Stimulated activated CD4-positive, alpha-beta T cell treated with anti-CD3 and anti-CD28 coated beads, Interleukin-2, amount 100 ng/mL, for 4 hours (primary cell): ENCODE data around the gene KRTAP10-2.
"Not testable (repeated sequence)": the region's sequence is repeated elsewhere in the genome, so short reads cannot be mapped to it uniquely, and the experiment has no call there.

Source experiments
- DNase-seq: peaks from one replicate; pipeline ENCODE4 v3.0.0-alpha.2; 2020; ENCODE audit warnings: low read depth

Gene KRTAP10-2

GRCh38 chr21:44583089-44583799 is 31.9 kb upstream of the KRTAP10-2 start:
- DNase-seq: no peak

DNA sequence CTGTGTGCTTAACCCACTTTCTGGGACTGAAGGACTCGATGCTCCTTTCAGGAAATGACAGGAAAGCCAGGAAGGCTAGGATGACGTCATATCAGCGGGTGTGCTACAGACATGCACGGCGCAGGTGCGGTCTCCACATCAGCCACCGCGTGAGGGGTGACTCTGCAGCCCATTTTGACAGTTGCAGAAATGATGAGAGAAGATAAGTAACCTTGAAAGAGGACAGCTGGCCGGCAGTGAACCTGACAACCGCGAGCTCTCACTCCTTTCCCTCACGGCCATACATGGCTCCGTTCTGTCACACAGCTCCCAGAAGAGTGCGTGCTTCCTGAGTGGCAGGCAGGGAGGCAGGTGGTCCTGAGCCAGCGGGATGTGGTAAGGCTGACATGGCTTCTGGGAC is 30.8 kb upstream of the KRTAP10-2 start:
- DNase-seq: no peak

GRCh38 chr21:44581158-44581557 is 29.9 kb upstream of the KRTAP10-2 start:
- DNase-seq: no peak

- DNase-seq: not testable (repeated sequence)
Observed at GRCh38 chr21:44580231-44580821, 29.0 kb upstream of the KRTAP10-2 start, which contains the start of gene KRTAP10-5. Gene KRTAP10-5 (minus strand): TSS chr21:44580604. CDS start chr21:44580578, 26 bp downstream.

GRCh38 chr21:44579833-44580144 is 28.5 kb upstream of the KRTAP10-2 start:
- DNase-seq: no peak

- DNase-seq: no peak
Observed at GRCh38 chr21:44579056-44579832, 27.9 kb upstream of the KRTAP10-2 start.

GRCh38 chr21:44578371-44579055 is 27.2 kb upstream of the KRTAP10-2 start:
- no peak for DNase-seq

DNA sequence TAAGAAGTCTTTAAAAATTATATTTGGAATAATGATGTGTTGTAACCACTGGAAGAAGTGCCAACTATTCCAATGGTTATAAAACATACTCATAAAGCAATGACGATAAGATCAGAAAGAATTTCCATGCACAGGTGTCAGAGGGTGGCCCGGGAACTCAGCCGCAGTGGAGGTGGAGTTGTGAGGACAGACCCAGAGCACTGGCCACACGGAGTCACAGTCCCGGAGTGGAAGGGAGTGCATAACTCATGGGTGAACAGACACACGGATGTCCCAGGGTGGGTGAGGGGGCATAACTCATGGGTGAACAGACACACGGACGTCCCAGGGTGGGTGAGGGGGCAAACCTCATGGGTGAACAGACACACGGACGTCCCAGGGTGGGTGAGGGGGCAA is 24.7 kb upstream of the KRTAP10-2 start:
- DNase-seq: no peak

- DNase-seq: no peak
Observed at GRCh38 chr21:44575307-44576024, 24.2 kb upstream of the KRTAP10-2 start.

DNA sequence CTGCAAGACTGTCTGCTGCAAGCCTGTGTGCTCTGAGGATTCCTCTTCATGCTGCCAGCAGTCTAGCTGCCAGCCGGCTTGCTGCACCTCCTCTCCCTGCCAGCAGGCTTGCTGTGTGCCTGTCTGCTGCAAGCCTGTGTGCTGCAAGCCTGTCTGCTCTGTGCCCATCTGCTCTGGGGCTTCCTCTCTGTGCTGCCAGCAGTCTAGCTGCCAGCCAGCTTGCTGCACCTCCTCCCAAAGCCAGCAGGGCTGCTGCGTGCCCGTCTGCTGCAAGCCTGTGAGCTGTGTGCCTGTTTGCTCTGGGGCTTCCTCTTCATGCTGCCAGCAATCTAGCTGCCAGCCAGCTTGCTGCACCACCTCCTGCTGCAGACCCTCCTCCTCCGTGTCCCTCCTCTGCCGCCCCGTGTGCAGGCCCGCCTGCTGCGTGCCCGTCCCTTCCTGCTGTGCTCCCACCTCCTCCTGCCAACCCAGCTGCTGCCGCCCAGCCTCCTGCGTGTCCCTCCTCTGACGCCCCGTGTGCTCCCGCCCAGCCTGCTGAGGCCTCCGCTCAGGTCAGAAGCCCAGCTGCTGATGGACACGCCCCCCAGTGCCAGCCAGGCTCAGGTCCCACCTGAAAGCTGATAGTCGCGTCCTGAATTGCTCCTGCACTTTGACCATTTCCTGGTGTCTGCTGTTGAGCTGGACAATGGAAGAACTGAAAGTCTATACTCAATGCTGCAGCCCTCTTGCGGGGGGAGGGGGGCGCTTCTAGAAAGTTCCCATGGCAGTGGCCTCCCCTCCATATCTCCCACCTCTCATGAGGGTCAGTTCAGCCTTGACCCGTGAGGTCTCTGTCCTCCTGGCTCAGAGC is 23.4 kb upstream of the KRTAP10-2 start:
- DNase-seq: no peak

GRCh38 chr21:44573630-44574456 is 22.5 kb upstream of the KRTAP10-2 start, which contains the start of gene KRTAP10-4:
Gene KRTAP10-4 (plus strand): TSS chr21:44573729. CDS start chr21:44573759, 30 bp downstream.
- not testable (repeated sequence) for DNase-seq

- no peak for DNase-seq
Observed at GRCh38 chr21:44572959-44573583, 21.8 kb upstream of the KRTAP10-2 start.

DNA sequence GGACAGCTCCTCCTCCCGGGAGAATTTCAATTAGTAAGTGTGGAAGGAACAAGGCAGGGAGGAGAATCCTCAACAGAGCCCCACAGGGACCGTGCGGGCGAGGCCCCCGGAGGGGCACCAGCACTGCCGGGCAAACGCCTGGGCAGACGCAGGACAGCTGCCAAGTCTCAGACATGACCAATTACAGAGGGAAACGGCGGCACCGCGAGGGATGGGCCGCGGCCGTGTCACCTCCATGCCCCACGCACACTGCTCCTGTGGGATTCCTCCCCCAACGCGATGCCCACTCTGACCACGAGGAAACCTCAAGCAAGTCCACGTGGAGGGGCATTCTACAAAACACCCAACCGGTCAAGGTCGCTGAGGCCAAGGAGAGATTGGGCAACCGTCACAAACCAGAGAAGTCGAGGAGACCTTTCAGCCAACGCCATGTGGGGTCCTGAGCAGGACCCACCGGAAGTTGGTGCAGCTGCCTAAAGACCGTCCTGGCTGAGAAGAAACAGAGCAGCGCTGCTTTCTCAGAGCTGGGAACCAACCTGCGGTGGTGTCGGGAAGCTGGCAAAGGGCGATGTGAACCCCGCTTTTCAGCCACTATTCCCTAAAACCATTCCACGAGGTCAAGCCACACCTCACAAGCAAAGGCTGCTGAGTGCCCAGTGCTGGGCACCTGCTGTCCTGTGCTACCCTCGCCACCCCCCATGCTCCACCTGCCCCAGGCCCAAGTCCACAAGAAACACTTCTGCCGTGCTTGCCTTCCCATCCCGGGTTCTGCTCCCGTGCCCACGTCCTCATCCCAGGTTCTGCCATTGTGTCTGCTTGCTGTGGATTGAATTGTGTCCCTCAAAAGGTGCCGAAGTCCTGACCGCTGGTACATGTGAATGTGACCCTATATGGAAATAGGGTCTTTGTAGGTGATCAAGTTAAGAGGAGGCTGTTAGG is 20.8 kb upstream of the KRTAP10-2 start:
- no peak for DNase-seq

DNA sequence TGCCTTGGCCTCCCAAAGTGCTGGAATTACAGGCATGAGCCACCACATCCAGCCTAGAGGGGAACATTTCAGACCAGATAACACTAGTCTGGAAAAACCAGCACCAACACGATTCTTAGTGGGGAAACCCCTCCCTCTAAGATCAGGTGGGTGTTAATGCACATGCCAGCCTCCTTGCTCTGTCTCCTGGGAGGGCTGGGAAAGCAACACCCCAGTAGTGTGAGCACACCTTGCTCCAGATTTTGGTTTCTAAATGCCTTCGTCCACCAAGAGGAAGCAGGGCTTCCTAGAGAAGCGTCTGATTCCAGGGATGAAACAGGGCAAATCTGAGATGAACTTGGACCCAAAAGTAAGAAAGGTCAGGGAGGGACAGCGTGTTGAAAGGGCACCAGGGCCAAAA is 20.0 kb upstream of the KRTAP10-2 start:
- no peak for DNase-seq

DNA sequence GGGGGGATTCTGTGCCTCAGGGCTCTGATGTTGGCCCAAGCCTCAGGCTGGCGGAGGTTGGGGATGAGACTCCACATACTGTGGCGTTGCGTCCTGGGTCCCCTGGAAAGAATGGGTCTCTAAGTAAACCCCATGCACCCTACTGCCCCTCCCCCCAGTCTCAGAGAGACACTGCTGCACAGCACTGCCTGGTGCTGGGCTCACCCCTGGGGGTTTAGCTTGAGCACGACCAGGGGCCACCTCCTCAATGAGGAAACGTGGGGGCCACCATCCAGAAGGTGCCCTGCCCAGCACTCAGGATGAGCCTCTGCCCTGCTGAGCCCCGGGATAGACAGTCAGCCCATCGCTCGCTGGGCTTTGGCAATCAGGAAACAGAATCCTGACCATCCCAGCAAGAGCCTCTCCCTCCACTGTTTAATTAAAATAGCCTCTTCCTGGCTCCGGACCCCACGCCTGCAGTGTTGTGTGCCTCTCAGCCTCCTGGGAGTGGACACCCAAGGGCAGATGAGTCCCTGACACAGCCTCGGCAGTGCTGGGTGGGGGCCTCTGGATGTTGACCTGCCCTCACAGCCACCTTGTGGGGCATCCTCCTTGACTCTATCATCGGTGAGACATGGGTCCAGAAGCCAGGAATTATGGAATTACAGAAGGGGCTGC is 18.7 kb upstream of the KRTAP10-2 start:
- no peak for DNase-seq

GRCh38 chr21:44568667-44569556 is 17.6 kb upstream of the KRTAP10-2 start:
- no peak for DNase-seq

GRCh38 chr21:44568261-44568660 is 17.0 kb upstream of the KRTAP10-2 start:
- DNase-seq: no peak
